A549 treated with AZD2906 at 1 μM for 4 hours (cell line): ENCODE results near the gene SELE. TPM values are rescaled to one million over a fixed set of nuclear protein-coding genes. Genes with fewer than 3 reads are reported as not detected.

Experiments
- total RNA-seq: library from RNA; stranded (reverse); fragments of 200-300 nt; extraction: Qiagen RNA extraction; gene quantifications from 5 replicates; pipeline ENCODE4 v1.2.3, GENCODE V29; 2022

SELE gene, protein sequence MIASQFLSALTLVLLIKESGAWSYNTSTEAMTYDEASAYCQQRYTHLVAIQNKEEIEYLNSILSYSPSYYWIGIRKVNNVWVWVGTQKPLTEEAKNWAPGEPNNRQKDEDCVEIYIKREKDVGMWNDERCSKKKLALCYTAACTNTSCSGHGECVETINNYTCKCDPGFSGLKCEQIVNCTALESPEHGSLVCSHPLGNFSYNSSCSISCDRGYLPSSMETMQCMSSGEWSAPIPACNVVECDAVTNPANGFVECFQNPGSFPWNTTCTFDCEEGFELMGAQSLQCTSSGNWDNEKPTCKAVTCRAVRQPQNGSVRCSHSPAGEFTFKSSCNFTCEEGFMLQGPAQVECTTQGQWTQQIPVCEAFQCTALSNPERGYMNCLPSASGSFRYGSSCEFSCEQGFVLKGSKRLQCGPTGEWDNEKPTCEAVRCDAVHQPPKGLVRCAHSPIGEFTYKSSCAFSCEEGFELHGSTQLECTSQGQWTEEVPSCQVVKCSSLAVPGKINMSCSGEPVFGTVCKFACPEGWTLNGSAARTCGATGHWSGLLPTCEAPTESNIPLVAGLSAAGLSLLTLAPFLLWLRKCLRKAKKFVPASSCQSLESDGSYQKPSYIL
- not detected in 5 replicates for total RNA-seq

GRCh38 chr1:169733924-169734323 is at the start of gene SELE:
Gene SELE, minus strand, starts transcription at chr1:169734079. Its CDS starts 467 bp downstream, at chr1:169733612.

GRCh38 chr1:169711469-169712308 is 22.2 kb downstream of the SELE start, which contains the start of gene SELL:
Gene SELL, minus strand, starts transcription at chr1:169711620. Its CDS starts 122 bp downstream, at chr1:169711498.

Other genes starting within 250 kb of the SELE start
- gene SLC19A2, start 248.1 kb downstream of the SELE start, total RNA-seq: 31.7 to 39.7 TPM (median 33.7 TPM) in 5 replicates
- 0.06 to 0.45 TPM (median 0.16 TPM) in 5 replicates for gene F5, start 147.6 kb downstream of the SELE start, total RNA-seq
- gene SELP, start 104.0 kb downstream of the SELE start, total RNA-seq: not detected in 5 replicates
- 0.12 to 0.35 TPM (median 0.20 TPM) in 5 replicates for gene SELL, start 22.5 kb downstream of the SELE start, total RNA-seq
- 4.6 to 5.7 TPM (median 5.0 TPM) in 5 replicates for gene METTL18, start 60.8 kb upstream of the SELE start, total RNA-seq
- gene SCYL3, start 159.8 kb upstream of the SELE start, total RNA-seq: 2.3 to 3.3 TPM (median 2.8 TPM) in 5 replicates